NK-92 treated with Interleukin-12 subunit alpha and Interleukin-12 subunit beta, amount 100 ng/mL, for 24 hours (cell line): ENCODE results near the gene SCNN1G.

Source experiments
- DNase-seq: peaks from one replicate; lab custom pipeline; 2025; lab: John Stamatoyannopoulos, UW

SCNN1G gene

DNA sequence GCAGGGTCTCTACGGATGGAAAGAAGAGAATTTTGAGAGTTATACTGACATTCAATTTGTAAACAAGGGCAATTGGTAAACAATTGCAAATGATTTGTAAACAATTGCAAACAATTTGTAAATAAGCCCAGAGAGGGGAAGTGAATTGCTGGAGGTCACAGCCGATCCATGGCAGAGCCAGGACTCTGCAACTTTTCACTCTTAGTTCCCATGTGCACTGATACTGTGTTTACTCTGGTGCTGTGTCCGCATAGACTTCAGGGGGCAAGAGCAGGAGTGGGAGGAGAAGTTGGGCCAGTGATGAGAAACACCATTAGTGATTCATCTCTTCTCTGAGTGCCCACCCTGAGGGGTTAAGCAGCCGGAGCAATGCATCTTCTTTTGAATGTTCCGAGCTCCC lies 14.0 kb downstream of the SCNN1G start:
- no peak for DNase-seq

DNA sequence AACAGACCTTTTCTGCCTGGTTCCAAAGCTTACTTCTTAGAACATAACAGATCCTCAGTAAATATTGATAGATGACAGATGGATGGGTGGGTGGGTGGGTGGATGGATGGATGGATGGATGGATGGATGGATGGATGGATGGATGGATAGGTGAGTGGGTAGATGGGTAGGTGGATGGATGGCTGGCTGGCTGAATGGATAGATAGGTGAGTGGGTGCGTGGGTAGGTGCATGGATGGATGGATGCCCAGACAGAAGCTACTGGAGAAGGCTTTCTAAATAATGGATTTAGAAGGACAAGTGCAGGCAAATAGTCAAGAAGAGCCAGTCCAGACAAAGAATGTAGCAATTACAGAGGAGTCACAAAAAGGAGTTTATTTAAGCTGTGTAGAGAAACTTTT lies 19.6 kb downstream of the SCNN1G start:
- DNase-seq: no peak

- no peak for DNase-seq
Observed at GRCh38 chr16:23206986-23207385, 24.4 kb downstream of the SCNN1G start.

DNA sequence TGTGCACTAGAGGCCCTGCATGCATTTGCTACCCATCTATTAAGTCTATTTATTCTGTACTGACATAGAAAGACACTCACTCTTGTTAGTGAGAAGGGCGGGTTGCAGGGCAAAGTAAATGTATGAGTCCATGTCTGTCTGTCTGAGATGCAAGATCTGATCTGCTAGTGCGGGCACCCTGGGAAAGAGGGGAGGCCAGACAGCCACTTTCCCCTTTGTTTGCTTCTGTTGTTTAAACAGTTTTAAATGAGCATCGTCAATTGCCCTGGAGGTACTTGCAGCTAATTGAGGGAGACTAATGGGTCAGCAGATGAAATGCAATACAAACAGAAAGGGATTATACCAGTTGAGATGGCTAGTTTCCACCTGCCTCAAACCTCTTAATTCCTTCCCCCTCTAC lies 24.9 kb downstream of the SCNN1G start:
- DNase-seq: no peak

DNA sequence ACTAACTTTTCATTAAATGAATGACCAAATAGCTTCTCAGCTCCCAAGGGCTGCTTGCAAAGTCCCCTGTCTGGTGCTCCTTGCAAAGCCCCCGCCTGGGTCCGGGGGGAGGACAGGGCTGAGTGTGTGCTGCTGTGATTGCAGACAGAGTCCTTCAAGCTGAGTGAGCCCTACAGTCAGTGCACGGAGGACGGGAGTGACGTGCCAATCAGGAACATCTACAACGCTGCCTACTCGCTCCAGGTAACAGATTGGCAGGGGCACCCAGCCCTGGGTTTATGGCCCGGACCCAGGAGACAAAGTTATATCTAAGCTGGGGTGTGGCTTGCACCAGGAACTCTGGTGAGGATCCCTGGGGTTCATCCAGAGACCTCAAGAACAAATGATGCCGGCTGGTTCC lies 27.1 kb downstream of the SCNN1G start:
- no peak for DNase-seq

DNA sequence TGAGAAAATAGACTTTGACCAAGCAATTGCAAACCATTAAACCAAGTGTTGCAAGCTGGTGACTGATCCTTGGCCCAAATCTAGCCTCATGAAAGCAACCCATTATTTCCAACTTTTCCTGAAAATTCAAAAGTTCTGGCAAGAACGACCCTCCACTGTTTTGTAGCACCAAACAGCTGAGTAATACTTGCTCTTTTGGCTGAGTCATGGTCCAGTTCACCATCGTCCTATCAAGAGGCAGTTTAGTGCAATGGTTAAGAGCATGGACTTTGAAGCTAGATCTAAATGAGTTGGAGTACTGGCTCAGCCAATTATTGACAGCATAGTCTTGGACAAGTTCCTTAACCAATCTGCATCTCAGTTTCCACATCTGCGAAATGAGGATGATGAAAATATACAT lies 31.3 kb downstream of the SCNN1G start:
- no peak for DNase-seq

- DNase-seq: no peak
Observed at GRCh38 chr16:23214796-23215195, 32.3 kb downstream of the SCNN1G start.

DNA sequence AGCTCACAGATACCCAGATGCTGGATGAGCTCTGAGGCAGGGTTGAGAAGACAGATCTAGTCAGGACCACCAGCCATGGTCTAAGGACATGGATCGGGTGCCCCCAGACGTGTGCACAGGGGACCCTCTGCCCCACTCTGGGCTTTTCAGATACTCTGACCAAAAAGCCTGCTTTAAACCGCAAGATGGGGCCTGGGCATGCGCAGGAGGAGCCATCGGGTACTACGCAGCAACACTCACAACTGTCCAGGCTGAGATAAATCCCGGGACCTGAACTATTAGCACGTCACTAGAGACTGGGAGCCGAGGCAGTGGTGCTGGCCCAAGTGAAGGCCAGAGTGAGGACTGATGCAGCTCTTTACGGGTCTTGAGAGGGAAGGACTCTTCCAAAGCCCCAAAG lies 32.9 kb downstream of the SCNN1G start:
- no peak for DNase-seq

DNA sequence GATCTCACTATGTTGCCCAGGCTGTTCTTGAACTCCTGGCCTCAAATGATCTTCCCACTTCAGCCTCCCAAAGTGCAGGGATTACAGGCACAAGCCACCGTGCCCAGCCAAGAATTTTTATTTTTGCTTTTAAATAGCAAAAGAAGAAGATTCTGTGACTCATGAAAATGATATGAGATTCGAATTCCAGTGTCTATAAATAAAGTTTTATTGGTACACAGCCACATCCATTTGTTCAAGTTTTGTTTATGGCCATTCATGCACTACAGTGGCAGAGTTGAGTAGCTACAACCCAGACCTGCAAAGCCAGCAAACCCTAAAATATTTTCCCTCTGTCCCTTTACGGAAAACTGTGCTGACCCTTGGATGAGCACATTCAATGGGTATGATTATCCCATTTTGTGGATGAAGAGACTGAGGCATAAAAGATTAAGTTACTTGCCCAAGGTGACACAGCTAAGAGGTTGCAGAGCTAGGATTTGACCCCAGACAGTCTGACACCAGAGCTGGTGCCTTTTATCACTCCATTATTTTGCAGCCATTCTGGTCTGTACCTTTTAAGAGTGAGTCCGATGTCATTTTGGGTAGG lies 34.2 kb downstream of the SCNN1G start:
- no peak for DNase-seq

- no peak for DNase-seq
Observed at GRCh38 chr16:23217646-23218045, 35.1 kb downstream of the SCNN1G start.

GRCh38 chr16:23222929-23223328 lies 40.4 kb downstream of the SCNN1G start:
- DNase-seq: no peak

DNA sequence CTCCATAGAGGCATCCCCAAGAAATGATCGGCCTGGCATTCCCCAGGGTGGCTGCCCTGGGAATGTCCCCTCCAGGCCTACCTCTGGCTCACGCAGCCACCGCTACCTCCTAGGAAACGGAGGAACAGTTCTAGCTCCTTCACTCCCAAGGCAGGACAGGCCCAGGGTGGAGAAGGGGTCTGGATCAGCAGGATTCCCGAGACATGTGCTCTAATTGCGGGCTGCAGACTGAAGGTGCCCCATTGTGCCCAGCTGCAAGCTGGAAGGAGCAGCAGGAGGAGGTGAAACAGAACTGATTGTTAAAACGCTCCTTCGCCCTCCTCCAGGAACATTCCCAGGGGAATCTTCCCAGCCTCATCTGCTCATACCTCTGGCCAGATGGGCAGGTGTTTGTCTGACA lies 40.8 kb downstream of the SCNN1G start:
- DNase-seq: no peak

DNA sequence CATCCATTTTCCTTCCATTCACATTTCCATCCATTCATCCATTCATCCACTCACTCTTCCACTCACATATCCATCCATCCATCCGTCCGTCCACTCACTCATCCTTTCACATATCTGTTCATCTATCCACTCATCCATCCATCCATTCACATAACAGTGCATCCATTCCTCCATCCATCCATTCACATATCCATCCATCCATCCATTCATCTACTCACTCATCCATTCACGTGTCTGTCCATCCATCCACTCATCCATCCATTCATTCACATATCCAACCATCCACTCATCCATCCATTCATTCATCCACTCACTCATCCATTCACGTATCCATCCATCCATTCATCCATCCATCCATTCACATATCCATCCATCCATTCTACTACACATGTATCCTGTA lies 42.6 kb downstream of the SCNN1G start:
- DNase-seq: no peak

DNA sequence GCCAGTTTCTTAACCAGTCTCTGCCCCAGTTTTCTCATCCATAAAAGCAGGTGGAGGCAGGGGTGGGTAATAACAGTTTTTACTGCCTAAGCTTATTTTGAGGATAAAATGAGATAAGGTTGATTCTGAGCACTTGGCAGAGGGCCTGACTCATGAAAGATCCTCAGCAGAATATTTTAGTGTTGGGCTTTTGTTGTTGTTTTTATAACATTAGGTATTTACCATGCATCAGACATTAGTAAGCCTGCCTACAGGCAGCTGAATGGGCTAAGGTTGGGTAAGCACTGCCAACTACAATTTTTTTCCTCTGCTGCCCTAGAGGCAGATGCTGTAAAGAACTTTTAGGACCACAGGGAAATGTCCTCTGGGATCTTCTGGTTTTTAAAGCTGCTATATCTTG lies 43.1 kb downstream of the SCNN1G start:
- no peak for DNase-seq

DNA sequence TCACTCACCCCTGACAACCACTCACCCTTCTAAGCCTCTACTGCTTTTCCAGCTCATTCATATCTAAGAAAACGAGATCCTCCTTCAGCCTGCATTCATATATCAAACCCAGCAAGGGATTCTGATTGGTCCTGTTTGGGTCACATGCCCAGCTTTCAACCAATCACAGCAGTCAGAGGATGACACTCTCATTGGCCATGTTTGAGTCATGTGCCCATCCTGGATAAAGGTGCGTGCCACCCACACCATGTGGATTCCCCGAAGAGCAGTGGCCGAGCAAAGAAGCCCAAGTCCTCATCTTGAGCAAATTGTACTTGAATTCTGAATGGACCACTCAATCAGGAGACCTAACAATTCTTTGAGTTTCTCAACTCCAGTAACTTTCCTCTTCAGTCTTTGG lies 45.0 kb downstream of the SCNN1G start:
- DNase-seq: no peak

- no peak for DNase-seq
Observed at GRCh38 chr16:23229714-23230113, 47.2 kb downstream of the SCNN1G start.

- DNase-seq: no peak
Observed at GRCh38 chr16:23232806-23233205, 50.3 kb downstream of the SCNN1G start.

DNA sequence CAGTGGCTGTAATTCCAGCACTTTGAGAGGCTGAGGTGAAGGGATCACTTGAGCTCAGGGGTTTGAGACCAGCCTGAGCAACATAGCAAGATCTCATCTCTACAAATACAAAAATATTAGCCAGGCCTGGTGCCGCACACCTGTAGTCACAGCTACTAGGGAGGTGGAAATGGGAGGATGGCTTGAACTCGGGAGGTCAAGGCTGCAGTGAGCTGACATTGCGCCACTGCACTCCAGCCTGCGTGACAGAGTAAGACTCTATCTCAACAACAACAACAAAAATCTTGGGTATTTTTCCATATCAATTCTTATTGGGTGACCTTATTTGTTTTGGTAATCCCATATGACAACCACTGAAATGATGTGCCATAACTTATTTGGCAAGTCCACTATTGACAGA lies 52.6 kb downstream of the SCNN1G start:
- no peak for DNase-seq

DNA sequence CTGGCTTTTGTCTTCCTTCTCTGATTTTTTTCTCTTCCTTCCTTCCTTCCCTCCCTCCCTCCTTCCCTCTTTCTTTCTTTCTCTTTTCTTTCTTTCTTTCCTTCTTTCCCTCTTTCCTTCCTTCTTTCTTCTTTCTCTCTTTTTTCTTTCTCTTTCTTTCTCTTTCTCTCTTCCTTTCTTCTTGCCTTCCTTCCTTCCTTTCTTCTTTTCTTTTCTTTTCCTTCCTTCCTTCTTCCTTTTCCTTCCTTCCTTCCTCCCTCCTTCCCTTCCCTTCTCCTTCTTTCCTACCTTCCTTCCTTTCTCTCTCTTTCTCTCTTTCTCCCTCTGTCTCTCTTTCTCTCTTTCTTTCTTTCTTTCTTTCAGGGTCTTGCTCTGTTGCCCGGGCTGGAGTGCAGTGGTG lies 54.4 kb downstream of the SCNN1G start:
- no peak for DNase-seq

GRCh38 chr16:23240994-23241393 lies 58.4 kb downstream of the SCNN1G start:
- no peak for DNase-seq

- DNase-seq: no peak
Observed at GRCh38 chr16:23244122-23244521, 61.6 kb downstream of the SCNN1G start.

- no peak for DNase-seq
Observed at GRCh38 chr16:23245268-23245667, 62.7 kb downstream of the SCNN1G start.

- no peak for DNase-seq
Observed at GRCh38 chr16:23248261-23249194, 66.0 kb downstream of the SCNN1G start.

- DNase-seq: no peak
Observed at GRCh38 chr16:23249830-23250229, 67.3 kb downstream of the SCNN1G start.
